B cell (primary cell): ENCODE measurements around the gene CHCHD6.

Source experiments
- EZH2 ChIP-seq: IDR thresholded peaks from 2 replicates; pipeline ENCODE4 v1.6.1; 2012; ENCODE audit warnings: borderline replicate concordance, low read depth, mild to moderate bottlenecking, moderate library complexity, low read length; ENCODE audit not compliant: insufficient read depth, poor library complexity, severe bottlenecking
- TF ChIP-seq, protein P1 (sequence below): fragments of 200-600 bp; IDR thresholded peaks from one replicate; pipeline ENCODE4 v1.8.0; 2022; ENCODE audit warnings: antibody characterized with exemption, mild to moderate bottlenecking

DNA sequence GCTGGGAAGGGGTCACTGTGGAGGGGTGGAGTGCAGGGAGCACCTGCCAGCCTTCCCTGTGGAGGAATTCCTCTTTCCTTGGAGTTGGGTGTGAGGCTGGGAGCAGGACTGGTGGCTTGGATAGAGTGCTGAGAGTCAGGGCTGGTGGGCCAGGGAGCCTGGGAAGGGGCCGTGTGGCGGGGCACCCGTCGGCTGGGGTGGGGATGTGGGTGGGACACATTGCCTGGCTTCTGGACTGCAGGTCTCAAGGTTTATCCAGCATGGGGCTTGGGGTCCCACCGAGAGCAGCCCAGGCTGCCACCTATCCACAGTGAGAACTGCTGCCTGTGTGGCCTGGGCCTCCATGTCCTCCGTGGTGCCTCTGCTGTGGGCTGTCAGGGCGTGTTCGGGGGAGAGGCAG, 283.6 kb downstream of the CHCHD6 start:
- TF ChIP-seq, protein P1, sequence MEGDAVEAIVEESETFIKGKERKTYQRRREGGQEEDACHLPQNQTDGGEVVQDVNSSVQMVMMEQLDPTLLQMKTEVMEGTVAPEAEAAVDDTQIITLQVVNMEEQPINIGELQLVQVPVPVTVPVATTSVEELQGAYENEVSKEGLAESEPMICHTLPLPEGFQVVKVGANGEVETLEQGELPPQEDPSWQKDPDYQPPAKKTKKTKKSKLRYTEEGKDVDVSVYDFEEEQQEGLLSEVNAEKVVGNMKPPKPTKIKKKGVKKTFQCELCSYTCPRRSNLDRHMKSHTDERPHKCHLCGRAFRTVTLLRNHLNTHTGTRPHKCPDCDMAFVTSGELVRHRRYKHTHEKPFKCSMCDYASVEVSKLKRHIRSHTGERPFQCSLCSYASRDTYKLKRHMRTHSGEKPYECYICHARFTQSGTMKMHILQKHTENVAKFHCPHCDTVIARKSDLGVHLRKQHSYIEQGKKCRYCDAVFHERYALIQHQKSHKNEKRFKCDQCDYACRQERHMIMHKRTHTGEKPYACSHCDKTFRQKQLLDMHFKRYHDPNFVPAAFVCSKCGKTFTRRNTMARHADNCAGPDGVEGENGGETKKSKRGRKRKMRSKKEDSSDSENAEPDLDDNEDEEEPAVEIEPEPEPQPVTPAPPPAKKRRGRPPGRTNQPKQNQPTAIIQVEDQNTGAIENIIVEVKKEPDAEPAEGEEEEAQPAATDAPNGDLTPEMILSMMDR: no peak
- TF ChIP-seq EZH2: no peak
